GM12874 (cell line): Measurements from ENCODE around the gene NT5DC3.

Source experiments
- TF ChIP-seq, protein P1 (sequence below): IDR thresholded peaks from 2 replicates; pipeline ENCODE4 v1.5.1; 2011; ENCODE audit warnings: low read depth, mild to moderate bottlenecking, control low read depth, low read length, moderate library complexity; ENCODE audit not compliant: insufficient read depth

Gene NT5DC3

GRCh38 chr12:103865151-103865730 is 24.2 kb upstream of the NT5DC3 start:
- TF ChIP-seq, protein P1, sequence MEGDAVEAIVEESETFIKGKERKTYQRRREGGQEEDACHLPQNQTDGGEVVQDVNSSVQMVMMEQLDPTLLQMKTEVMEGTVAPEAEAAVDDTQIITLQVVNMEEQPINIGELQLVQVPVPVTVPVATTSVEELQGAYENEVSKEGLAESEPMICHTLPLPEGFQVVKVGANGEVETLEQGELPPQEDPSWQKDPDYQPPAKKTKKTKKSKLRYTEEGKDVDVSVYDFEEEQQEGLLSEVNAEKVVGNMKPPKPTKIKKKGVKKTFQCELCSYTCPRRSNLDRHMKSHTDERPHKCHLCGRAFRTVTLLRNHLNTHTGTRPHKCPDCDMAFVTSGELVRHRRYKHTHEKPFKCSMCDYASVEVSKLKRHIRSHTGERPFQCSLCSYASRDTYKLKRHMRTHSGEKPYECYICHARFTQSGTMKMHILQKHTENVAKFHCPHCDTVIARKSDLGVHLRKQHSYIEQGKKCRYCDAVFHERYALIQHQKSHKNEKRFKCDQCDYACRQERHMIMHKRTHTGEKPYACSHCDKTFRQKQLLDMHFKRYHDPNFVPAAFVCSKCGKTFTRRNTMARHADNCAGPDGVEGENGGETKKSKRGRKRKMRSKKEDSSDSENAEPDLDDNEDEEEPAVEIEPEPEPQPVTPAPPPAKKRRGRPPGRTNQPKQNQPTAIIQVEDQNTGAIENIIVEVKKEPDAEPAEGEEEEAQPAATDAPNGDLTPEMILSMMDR: no peak

DNA sequence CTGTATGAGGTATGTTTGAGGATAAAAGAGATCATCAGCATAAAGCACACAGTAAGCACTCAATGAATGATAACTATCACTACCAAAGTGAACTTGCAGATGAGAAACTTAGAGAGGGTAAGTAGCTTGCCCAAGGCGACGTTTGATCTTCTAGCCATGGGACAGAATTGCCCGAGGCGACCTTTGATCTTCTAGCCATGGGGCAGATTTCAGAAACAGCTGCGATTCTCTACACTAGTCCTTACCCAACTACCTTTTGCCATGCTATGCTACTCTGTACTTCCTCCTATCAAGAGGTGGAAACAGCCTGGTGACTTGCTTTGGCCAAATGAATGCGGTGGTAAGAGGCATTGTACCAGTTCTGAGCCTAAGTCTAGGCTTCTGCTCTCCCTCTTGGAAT is 23.7 kb upstream of the NT5DC3 start:
- TF ChIP-seq, protein P1: no peak

DNA sequence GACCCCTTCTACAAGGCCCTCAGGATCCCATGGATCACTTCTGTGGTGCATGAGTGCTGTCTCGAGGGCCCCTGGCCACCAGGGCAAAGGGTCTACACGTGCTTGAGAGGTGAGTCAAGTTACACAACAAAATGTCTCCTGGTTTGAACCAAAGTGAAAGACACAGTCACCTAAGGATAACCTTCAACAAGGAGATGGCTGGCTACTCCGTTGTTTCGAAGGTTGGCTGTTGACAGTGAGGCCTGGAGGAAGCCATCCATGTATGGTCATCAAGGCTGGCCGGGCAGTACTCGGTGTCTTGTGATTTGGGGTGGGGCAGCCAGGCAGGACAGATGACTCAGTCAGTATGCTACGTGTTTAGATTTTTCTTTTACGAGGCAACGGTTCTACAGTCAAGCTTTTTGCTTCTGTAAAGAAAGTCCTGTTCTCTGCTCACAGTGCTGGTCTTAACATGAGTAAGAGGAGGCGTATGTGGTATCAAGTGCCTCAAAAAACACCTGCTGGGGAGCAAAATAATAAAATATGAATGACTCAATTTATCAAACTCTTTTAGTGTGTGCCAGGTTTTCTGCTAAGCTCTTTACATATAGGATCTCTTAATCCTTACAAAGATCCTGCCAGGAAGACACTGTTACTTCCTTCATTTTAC is 18.0 kb upstream of the NT5DC3 start:
- TF ChIP-seq, protein P1: no peak

DNA sequence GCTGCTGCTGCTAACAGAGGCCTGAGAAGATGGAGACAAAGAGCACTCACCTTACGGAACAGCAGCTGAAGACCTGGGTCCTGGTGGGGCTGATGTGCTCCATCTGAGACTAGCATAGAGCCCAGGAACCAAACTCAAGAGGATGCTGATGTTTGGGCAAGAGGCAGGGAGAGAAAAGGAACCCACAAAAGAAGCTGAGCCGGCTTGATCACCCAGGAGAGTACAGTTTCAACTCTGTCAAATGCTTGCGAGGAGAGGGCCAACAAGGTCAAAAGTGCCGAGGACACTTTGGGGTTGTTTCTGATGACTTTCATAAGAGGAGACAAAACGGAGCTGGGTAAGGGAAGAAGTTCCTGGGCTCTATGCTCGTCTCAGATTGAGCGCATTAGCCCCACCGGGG is 17.3 kb upstream of the NT5DC3 start:
- TF ChIP-seq, protein P1: no peak

GRCh38 chr12:103857164-103857563 is 16.1 kb upstream of the NT5DC3 start:
- TF ChIP-seq, protein P1: no peak

DNA sequence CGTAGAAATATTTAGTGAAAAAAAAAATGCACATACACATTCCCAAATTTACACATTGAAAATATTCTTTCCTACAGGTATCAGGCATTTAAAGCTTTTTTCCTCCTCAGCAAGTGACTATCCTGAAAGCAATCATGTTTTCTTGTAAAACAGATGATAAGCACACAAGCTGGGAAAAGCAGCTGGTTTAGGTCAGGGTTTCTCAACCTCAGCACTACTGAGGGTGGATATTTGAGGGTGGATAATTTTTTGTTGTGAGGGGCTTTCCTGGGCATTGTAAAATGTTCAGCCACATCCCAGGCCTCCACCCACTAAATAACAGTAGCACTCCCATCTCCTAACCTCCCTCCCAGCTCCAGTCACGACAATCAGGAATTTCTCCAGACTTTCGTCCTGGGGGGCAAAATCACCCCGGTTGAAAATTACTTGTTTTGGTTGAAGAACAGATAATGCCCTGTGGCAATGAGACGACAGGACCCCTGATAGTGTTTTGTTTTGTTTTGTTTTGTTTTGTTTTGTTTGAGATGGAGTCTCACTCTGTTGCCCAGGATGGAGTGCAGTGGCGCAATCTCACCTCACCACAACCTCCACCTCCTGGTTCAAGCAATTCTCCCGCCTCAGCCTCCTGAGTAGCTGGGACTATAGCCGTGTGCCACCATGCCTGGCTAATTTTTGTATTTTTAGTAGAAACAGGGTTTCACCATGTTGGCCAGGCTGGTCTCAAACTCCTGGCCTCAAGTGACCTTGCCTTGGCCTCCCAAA is 15.0 kb upstream of the NT5DC3 start:
- TF ChIP-seq, protein P1: no peak

GRCh38 chr12:103855036-103855712 is 14.1 kb upstream of the NT5DC3 start:
- TF ChIP-seq, protein P1: no peak
